SK-N-DZ (cell line): ENCODE measurements around the gene FAM83D.

Source experiments
- DNase-seq: peaks from one replicate; pipeline ENCODE4 v3.0.0-alpha.2; 2015; ENCODE audit warnings: low spot score

Gene FAM83D

DNA sequence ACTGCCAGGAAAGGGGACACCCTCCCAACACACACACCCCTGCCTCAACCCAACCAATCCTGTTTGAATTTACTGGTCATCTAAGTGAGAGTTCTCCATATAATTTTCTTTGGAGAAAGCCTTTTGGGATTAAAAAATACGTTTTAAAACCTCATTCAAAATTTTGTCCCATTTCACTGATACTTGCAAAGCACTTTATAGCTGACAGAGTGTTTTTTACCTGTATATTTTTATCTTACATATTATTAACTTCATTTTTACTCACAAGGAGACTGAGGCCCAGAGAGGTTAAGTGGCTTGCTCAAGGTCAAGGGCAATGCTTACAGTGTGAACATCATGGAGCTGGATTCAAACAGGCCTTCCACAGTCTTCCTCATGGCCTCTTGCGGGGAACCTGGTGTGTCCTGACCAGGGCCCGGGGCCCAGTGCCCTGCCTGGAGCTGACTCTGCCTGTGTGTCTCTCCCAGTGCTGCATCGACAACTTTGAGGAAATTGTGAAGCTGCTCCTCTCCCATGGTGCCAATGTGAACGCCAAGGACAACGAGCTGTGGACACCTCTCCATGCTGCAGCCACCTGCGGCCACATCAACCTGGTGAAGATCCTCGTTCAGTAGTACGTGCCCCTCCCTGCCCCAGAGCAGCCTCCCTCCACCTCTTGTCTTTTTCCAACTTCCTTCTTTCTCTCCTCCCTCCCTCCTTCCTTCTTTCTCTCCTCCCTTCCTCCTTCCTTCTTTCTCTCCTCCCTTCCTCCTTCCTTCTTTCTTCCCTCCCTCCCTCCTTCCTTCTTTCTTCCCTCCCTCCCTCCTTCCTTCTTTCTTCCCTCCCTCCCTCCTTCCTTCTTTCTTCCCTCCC lies 30.9 kb upstream of the FAM83D start:
- no peak for DNase-seq

DNA sequence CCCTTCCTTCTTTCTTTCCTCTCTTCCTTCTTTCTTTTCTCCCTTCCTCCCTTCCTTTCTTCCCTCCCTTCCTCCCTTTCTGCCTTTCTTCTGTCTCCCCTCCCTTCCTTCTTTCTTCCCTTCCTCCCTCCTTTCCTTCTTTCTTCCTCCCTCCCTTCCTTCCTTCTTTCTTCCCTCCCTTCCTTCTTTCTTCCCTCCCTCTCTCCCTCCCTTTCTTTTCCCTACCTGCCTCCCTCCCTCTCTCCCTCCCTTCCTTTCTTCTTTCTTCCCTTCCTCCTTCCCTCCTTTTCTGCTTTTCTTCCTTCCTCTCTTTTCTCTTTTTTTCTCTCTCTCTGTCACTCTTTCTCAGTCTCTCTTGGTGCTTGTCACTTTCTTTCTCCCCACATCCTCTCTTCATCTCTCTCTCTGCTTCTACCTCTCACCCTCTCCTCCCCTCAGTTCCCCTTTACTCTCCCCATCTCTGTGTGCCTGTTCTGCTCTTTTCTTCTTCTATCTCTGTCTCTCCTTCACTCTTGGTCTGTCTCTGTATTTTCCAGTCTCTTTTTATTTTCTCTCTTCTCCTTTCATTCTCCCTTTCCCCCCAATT lies 30.1 kb upstream of the FAM83D start:
- no peak for DNase-seq

GRCh38 chr20:38897267-38897666 lies 28.9 kb upstream of the FAM83D start:
- DNase-seq = no peak

- peak; percentile 70 for DNase-seq
These were observed 25.6 kb upstream of the FAM83D start for GRCh38 chr20:38900606-38901005.

GRCh38 chr20:38902601-38903000 lies 23.6 kb upstream of the FAM83D start:
- no peak for DNase-seq

DNA sequence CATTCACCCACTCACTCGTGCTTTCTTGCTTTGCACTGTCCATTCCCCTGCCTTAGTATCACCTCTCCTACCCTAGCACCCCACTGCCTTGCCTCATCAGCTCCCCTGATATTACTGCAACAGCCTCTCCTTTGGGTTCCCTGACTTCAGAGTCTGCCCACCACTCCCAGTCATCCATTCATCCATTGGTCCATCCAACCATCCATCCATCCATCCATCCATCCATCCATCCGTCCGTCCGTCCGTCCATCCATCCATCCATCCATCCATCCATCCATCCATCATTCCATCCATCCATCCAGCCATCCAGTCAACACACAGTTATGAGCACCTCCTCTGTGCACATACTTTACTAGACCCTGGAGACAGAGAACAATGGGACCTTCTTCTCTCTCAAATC lies 22.9 kb upstream of the FAM83D start:
- no peak for DNase-seq

GRCh38 chr20:38905375-38905774 lies 20.8 kb upstream of the FAM83D start:
- no peak for DNase-seq

- no peak for DNase-seq
These were observed 18.1 kb upstream of the FAM83D start for GRCh38 chr20:38907918-38908677.

DNA sequence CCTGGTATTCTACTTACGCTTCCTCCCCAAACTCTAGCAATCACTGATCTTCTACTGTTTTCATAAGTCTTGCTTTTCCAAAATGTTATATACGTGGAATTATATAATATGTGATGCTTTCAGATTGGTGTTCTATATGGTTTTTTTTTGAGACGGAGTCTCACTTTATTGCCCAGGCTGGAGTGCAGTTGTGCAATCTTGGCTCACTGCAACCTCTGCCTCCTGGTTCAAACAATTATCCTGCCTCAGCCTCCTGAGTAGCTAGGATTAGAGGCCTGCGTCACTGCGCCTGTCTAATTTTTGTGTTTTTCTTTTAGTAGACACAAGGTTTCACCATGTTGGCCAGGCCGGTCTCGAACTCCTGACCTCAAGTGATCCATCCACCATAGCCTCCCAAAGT lies 10.9 kb upstream of the FAM83D start:
- DNase-seq = no peak

DNA sequence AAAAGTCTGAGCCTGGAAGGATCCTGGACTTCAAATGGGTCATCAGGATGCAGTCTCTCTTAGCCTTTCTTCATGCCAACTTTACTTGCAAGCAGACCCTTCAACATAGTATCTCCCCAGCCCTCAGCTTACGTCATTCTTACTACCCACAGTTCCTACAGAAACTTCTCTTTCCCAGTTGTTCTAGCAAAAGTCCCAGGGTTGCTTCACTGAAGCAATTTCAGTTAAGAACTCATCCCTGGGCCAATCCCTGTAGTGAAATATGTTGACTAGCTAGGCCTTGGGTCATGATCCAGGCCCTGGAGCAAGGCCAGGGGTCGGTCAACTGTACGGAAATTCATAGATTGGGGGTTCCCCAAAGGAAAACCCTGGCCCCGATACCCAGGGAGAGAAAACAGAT lies 8.6 kb upstream of the FAM83D start:
- DNase-seq = no peak

- DNase-seq = no peak
These were observed 8.0 kb upstream of the FAM83D start for GRCh38 chr20:38918172-38918571.

- no peak for DNase-seq
These were observed 6.5 kb upstream of the FAM83D start for GRCh38 chr20:38919683-38920082.

- DNase-seq = no peak
These were observed 5.8 kb upstream of the FAM83D start for GRCh38 chr20:38920411-38920810.

DNA sequence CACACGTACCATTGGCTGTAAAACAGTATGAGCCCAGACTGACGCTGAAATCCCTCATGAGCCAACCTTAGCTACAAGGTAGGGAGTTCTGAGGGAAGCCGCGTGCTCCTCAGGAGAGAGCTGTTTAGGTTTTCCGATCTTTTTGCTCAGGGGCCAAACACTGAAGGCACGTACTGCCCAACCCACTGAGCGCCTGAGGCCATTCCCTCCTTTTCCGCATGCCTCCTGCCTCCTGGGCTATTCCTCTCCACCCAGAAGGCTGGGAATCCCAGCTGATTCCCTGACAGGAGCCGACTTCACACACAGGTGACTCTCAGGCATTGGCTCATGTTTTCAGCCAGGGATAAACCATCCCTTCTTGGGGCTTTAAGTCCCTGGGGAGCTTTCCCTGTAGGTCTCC lies 5.4 kb upstream of the FAM83D start:
- no peak for DNase-seq

GRCh38 chr20:38924718-38925117 lies 1.5 kb upstream of the FAM83D start:
- DNase-seq = no peak

GRCh38 chr20:38926934-38927616 lies 858 bp downstream of the FAM83D start:
- no peak for DNase-seq

DNA sequence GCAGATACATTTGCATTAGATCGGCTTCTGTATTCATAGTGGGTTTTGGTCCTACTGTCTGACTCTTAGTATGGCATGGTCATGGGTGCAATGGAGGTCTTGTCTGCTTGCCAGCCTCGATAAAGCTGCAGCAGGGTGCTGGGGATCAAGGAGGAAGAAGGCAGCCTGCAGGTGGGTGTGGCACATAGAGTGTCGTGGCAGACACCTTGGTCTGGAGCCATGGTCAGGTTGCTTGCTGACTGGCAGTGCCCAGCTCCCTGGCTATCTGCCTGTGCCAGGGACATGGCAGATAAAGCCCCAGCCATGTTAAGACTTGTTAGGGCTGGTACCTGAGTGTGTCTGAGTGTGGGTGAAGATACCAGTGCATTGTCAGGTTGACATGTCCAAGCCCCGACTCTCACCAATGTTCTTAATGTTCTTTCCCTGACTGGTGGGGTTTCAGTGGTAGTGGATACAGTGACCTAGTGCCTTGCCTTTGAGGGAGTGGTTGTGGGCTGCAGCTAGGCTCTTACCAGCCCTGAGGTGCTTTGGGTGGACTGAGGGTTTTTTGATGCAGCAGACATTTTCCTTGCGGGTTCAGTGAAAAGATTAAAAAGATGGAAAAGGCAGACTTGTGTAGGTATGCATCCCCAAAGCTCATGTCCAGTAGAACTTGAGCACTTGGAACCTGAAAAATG lies 1.8 kb downstream of the FAM83D start:
- DNase-seq = no peak

- DNase-seq = no peak
These were observed 4.0 kb downstream of the FAM83D start for GRCh38 chr20:38930242-38930569.

- no peak for DNase-seq
These were observed 5.8 kb downstream of the FAM83D start for GRCh38 chr20:38931984-38932383.

DNA sequence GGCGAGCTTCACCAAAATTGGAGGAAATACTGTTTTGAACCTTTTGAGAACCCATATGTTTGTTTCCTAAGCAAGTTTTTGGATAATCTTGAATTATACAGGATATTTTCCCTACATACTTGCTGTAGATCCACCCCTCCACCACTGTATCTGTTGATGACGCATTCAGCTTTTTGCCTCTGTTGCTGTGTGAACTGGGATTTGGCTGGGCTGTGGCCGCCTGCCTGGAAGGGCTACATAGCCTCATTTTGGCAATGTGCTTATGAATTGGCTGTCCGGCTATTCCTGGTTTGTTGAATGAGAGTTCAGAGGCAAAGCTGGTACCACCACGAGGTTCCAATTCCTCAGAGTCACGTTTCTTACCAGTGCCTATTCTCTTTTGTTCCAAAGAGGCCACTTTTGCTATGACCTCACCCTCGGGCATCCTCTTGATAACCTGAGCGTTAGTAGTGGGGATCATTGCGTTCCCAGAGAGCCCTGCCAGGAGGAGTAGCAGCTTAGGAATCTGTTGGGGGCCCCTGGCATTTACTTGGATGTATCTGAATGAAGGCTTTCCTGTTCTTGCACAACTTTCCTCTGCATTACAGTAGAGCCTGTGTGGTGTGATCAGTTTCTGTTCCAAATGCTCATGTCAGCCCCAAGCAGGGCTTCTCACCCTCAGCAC lies 6.4 kb downstream of the FAM83D start:
- no peak for DNase-seq

- DNase-seq = no peak
These were observed 8.3 kb downstream of the FAM83D start for GRCh38 chr20:38934530-38934929.
